ENCODE data around the gene RGCC. TPM values are rescaled to one million over a fixed set of nuclear protein-coding genes. Genes with fewer than 3 reads are reported as not detected.
"Not testable (repeated sequence)": the region's sequence is repeated elsewhere in the genome, so short reads cannot be mapped to it uniquely, and the experiment has no call there.

The RGCC gene
- total and polyA plus RNA-seq, 9 of the 15 experiments (the other 6 are each of a cell fraction or from before 2014, with no cell fraction given), result 0.51 to 10.4 (median 5.8) TPM

DNA sequence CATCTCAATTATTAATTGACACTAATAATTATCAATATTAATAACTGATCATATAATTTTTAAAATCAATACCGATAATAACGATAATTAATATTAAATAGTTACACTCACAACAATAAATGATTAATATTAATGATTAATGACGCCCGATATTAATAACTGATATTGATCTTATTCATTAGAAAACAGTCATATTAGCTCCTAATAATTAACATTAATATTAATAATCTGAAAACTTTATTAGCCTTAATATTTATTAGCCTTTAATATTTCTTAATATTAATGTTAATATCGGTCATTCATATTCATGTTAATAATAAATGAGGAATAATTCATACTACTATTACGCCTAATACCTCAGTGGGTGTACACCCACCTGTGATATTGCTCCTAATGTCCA is 32.7 kb upstream of the RGCC start:
- H3K27me3 ChIP-seq (ENCODE audit: control insufficient read depth in 2 of 2, insufficient read depth in 2 of 2, low read length in 2 of 2); ATAC-seq; H3K4me3 ChIP-seq; H3K9me3 ChIP-seq (replicated peaks; ENCODE audit: control insufficient read depth, insufficient read depth, low read depth, low read length); FAIRE-seq; H4K20me1 ChIP-seq (replicated peaks; ENCODE audit: control insufficient read depth, insufficient read depth, low read length); BruUV-seq (replicated peaks); H3K79me2 ChIP-seq (ENCODE audit: control insufficient read depth, insufficient read depth, low read length); H3K4me2 ChIP-seq (ENCODE audit: insufficient read depth, low read length); H3K27ac ChIP-seq (ENCODE audit: extremely low read depth, low read depth, low read length); H3K36me3 ChIP-seq (ENCODE audit: control insufficient read depth, insufficient read depth, low read length); H3K9ac ChIP-seq (ENCODE audit: insufficient read depth in 1 of 2, low read depth in 2 of 2, low read length in 2 of 2); H2AFZ ChIP-seq (ENCODE audit: low read depth, low read length); POLR2A ChIA-PET; DNase-seq (ENCODE audit: extremely low read depth in 1 of 4, low spot score in 3 of 4); H3K4me1 ChIP-seq (replicated peaks in 1 of 2; ENCODE audit: control insufficient read depth in 2 of 2, insufficient read depth in 2 of 2, low read length in 2 of 2); CTCF ChIA-PET (ENCODE audit: low intra/inter-chr PET ratio); intact Hi-C loops (cut with micrococcal nuclease); H3K9me1 ChIP-seq (ENCODE audit: control insufficient read depth, insufficient read depth, low read length): not testable (repeated sequence)
- TF ChIP-seq SAFB (IDR thresholded peaks at IDR 0.05; ENCODE audit: borderline replicate concordance, low read depth, low read length) (peak; percentile 58; the same call in 1 of the 2 replicates), DACH1 (IDR thresholded peaks at IDR 0.05; ENCODE audit: partially characterized antibody) (peak; percentile 96)
- in situ Hi-C loops (cut with MboI), result loop anchor here (25.0 kb wide), 1 partner anchor 688 kb away; no protein-coding TSS in a partner anchor
- 14% methylated on average over 6 of the region's 6 CpGs for WGBS (ENCODE audit: insufficient coverage, low coverage, missing lambda C conversion rate)

DNA sequence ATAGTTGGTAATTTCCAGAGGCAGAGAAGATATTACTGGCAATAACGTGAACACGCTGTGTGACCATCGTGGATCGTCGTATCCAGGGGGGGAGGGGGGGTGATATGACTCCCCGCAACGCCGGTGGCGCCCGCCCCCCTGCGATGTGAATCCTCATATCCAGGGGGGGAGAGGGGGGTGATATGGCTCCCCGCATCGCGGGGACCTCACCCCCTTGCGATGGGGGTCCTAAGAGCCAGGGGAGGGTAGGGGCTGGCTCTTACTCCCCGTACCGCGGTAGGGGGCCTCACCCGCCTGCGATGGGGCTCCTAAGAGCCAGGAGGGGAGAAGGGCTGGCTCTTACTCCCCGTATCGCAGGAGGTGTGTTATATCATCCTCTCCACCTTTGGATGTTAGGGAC is 31.3 kb upstream of the RGCC start:
- no peak overlapping the region for H3K27ac ChIP-seq (ENCODE audit: extremely low read depth, low read depth, low read length)
- TF ChIP-seq SPI1 (IDR thresholded peaks at IDR 0.05; ENCODE audit: borderline replicate concordance, low read depth, low read length), result no peak
- no peak for TF ChIP-seq NFATC3 (IDR thresholded peaks at IDR 0.05)
- TF ChIP-seq NCOR1 (IDR thresholded peaks at IDR 0.05), result no peak
- no peak for TF ChIP-seq SNIP1 (IDR thresholded peaks at IDR 0.05; ENCODE audit: low read depth)
- TF ChIP-seq NFYB (IDR thresholded peaks at IDR 0.05; ENCODE audit: extremely low read depth, insufficient read length), result no peak
- TF ChIP-seq NFIC (IDR thresholded peaks at IDR 0.05), result no peak
- TF ChIP-seq, protein P1, sequence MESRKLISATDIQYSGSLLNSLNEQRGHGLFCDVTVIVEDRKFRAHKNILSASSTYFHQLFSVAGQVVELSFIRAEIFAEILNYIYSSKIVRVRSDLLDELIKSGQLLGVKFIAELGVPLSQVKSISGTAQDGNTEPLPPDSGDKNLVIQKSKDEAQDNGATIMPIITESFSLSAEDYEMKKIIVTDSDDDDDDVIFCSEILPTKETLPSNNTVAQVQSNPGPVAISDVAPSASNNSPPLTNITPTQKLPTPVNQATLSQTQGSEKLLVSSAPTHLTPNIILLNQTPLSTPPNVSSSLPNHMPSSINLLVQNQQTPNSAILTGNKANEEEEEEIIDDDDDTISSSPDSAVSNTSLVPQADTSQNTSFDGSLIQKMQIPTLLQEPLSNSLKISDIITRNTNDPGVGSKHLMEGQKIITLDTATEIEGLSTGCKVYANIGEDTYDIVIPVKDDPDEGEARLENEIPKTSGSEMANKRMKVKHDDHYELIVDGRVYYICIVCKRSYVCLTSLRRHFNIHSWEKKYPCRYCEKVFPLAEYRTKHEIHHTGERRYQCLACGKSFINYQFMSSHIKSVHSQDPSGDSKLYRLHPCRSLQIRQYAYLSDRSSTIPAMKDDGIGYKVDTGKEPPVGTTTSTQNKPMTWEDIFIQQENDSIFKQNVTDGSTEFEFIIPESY (CRISPR knock-in tag; IDR thresholded peaks at IDR 0.05), result peak; percentile 39; the same call in 1 of the 2 replicates
- TF ChIP-seq FOXK1 (CRISPR knock-in tag; IDR thresholded peaks at IDR 0.05; ENCODE audit: borderline replicate concordance), result no peak
- BruUV-seq (replicated peaks), result no TSS peak
- H3K9me3 ChIP-seq (replicated peaks; ENCODE audit: control insufficient read depth, insufficient read depth, low read depth, low read length), result no peaks in the 10 kb centered on the region; the same call in 1 of the 2 replicates
- in situ Hi-C loops (cut with MboI) (no loop called here), intact Hi-C loops (cut with micrococcal nuclease) (no loop called here)
- no peak for FAIRE-seq
- no peaks in the 10 kb centered on the region for H4K20me1 ChIP-seq (replicated peaks; ENCODE audit: control insufficient read depth, insufficient read depth, low read length)
- POLR2A ChIA-PET, result no interaction called here
- no peak for ATAC-seq
- H3K36me3 ChIP-seq (ENCODE audit: control insufficient read depth, insufficient read depth, low read length), result no peaks in the 10 kb centered on the region
- CTCF ChIA-PET (ENCODE audit: low intra/inter-chr PET ratio), result no interaction called here
- no CpG with 5 or more reads among the region's 22 CpGs for WGBS (ENCODE audit: insufficient coverage, low coverage, missing lambda C conversion rate)
- H3K9me1 ChIP-seq (ENCODE audit: control insufficient read depth, insufficient read depth, low read length), result no peaks in the 10 kb centered on the region
- DNase-seq (ENCODE audit: extremely low read depth in 1 of 4, low spot score in 3 of 4), result no peak
- no peak overlapping the region for H3K9ac ChIP-seq (ENCODE audit: insufficient read depth in 1 of 2, low read depth in 2 of 2, low read length in 2 of 2)
- H3K27me3 ChIP-seq (ENCODE audit: control insufficient read depth in 2 of 2, insufficient read depth in 2 of 2, low read length in 2 of 2), result no peaks in the 10 kb centered on the region
- no peaks in the 10 kb centered on the region for H3K79me2 ChIP-seq (ENCODE audit: control insufficient read depth, insufficient read depth, low read length)
- H3K4me3 ChIP-seq, result no peak overlapping the region
- no peak overlapping the region for H2AFZ ChIP-seq (ENCODE audit: low read depth, low read length)
- no peak overlapping the region for H3K4me2 ChIP-seq (ENCODE audit: insufficient read depth, low read length)
- H3K4me1 ChIP-seq (replicated peaks in 1 of 2; ENCODE audit: control insufficient read depth in 2 of 2, insufficient read depth in 2 of 2, low read length in 2 of 2), result peaks cover 0 to 3% of the 10 kb centered on the region in 2 experiments; a peak in 1 of 5 replicates

Measured in K562 (cell line).